CD14-positive monocyte (primary cell): Measurements from ENCODE around the gene MYO5B. TPM values are rescaled to one million over a fixed set of nuclear protein-coding genes. Genes with fewer than 3 reads are reported as not detected.

ENCODE experiments used
- DNase-seq, 3 donors: peaks; one replicate each; pipeline ENCODE4 v3.0.0-alpha.2; 2011 to 2022
- H2AFZ ChIP-seq: 2 replicates; pipeline ENCODE4 v1.6.0; 2012; ENCODE audit warnings: mild to moderate bottlenecking, low read depth, low read length, inconsistent platforms; ENCODE audit not compliant: insufficient read depth, poor library complexity, severe bottlenecking
- H3K27ac ChIP-seq, 2 donors: 1 replicate in 1 of 2; 2 replicates in 1 of 2; pipeline ENCODE4 v1.5.1; 2012 to 2013; ENCODE audit warnings: low read length in 2 of 2, control low read depth in 1 of 2, inconsistent platforms in 1 of 2, low read depth in 1 of 2, mild to moderate bottlenecking in 1 of 2
- H3K27me3 ChIP-seq, 2 donors: one replicate each; pipeline versions ENCODE4 v1.6.0 to v1.6.1; 2011 to 2013; ENCODE audit warnings: low read length in 2 of 2; ENCODE audit not compliant: control insufficient read depth in 2 of 2, insufficient read depth in 2 of 2
- H3K36me3 ChIP-seq, 2 donors: replicated peaks in 1 of 2; 1 replicate in 1 of 2; 2 replicates in 1 of 2; pipeline versions ENCODE4 v1.5.1 to v1.6.1; 2012 to 2013; ENCODE audit warnings: low read length in 2 of 2, control low read depth in 1 of 2, inconsistent platforms in 1 of 2, mild to moderate bottlenecking in 1 of 2; ENCODE audit not compliant: insufficient read depth in 2 of 2, control insufficient read depth in 1 of 2
- H3K4me1 ChIP-seq, 2 donors: 1 replicate in 1 of 2; 2 replicates in 1 of 2; pipeline versions ENCODE4 v1.5.1 to v1.6.1; 2012 to 2013; ENCODE audit warnings: low read length in 2 of 2, control low read depth in 1 of 2, inconsistent platforms in 1 of 2, mild to moderate bottlenecking in 1 of 2, moderate library complexity in 1 of 2; ENCODE audit not compliant: insufficient read depth in 2 of 2, control insufficient read depth in 1 of 2
- H3K4me2 ChIP-seq: replicated peaks from 2 replicates; pipeline ENCODE3; 2012; ENCODE audit warnings: low read length, moderate library complexity, mild to moderate bottlenecking; ENCODE audit not compliant: poor library complexity, severe bottlenecking; ENCODE audit errors: extremely low read depth
- H3K4me3 ChIP-seq, 3 experiments: fragments of 200-600 bp in 1 of 3; sonication (generic) in 1 of 3; replicated peaks in 1 of 3; 1 replicate in 2 of 3; 2 replicates in 1 of 3; pipeline ENCODE4 v1.5.1; 2011 to 2013; ENCODE audit warnings: low read length in 3 of 3, mild to moderate bottlenecking in 3 of 3, control low read depth in 2 of 3, low read depth in 2 of 3, inconsistent platforms in 1 of 3, moderate library complexity in 1 of 3
- H3K79me2 ChIP-seq: 2 replicates; pipeline ENCODE4 v1.6.0; 2012; ENCODE audit warnings: mild to moderate bottlenecking, control low read depth, inconsistent platforms, low read length, moderate library complexity; ENCODE audit not compliant: insufficient read depth
- H3K9ac ChIP-seq: 2 replicates; pipeline ENCODE4 v1.6.0; 2017; ENCODE audit warnings: low read length, mild to moderate bottlenecking; ENCODE audit not compliant: insufficient read depth, poor library complexity, severe bottlenecking
- H3K9me3 ChIP-seq, 2 donors: replicated peaks in 1 of 2; 1 replicate in 1 of 2; 2 replicates in 1 of 2; pipeline versions ENCODE4 v1.5.1 to v1.6.1; 2012 to 2013; ENCODE audit warnings: low read length in 2 of 2, control low read depth in 1 of 2; ENCODE audit not compliant: control insufficient read depth in 1 of 2, insufficient read depth in 1 of 2
- H4K20me1 ChIP-seq: 2 replicates; pipeline ENCODE4 v1.6.0; 2012; ENCODE audit warnings: mild to moderate bottlenecking, low read length, control low read depth, moderate library complexity; ENCODE audit not compliant: insufficient read depth
- H3K27ac Mint-ChIP-seq, 7 donors: one replicate each; pipeline ENCODE4 v1.8.0; 2020; ENCODE audit warnings: mild to moderate bottlenecking in 7 of 7, mixed read lengths in 7 of 7, moderate library complexity in 6 of 7, inconsistent platforms in 2 of 7
- H3K27me3 Mint-ChIP-seq, 3 donors: one replicate each; pipeline ENCODE4 v1.8.0; 2021 to 2022; ENCODE audit warnings: low read depth in 3 of 3, mild to moderate bottlenecking in 3 of 3, mixed read lengths in 3 of 3, moderate library complexity in 3 of 3, inconsistent platforms in 1 of 3
- H3K36me3 Mint-ChIP-seq, 2 donors: one replicate each; pipeline ENCODE4 v1.8.0; 2020; ENCODE audit warnings: mixed read lengths in 2 of 2, inconsistent platforms in 1 of 2, mild to moderate bottlenecking in 1 of 2
- H3K4me1 Mint-ChIP-seq: one replicate; pipeline ENCODE4 v1.8.0; 2020; ENCODE audit warnings: mild to moderate bottlenecking, mixed read lengths
- H3K4me3 Mint-ChIP-seq, 2 donors: one replicate each; pipeline ENCODE4 v1.8.0; 2020; ENCODE audit warnings: mild to moderate bottlenecking in 2 of 2, mixed read lengths in 2 of 2, moderate library complexity in 1 of 2
- H3K9me3 Mint-ChIP-seq, 7 donors: one replicate each; pipeline ENCODE4 v1.8.0; 2020 to 2022; ENCODE audit warnings: mixed read lengths in 7 of 7, mild to moderate bottlenecking in 6 of 7, moderate library complexity in 6 of 7, inconsistent platforms in 2 of 7
- WGBS: methylation state at CpG from one replicate; pipeline ENCODE4 v1.1.5; 2013; ENCODE audit warnings: missing lambda C conversion rate; ENCODE audit not compliant: insufficient coverage; 5-methylcytosine and 5-hydroxymethylcytosine counted together
- intact Hi-C, 2 donors: fragments of 100-400 bp; cut with micrococcal nuclease; formaldehyde crosslinking; loops; one replicate each; pipeline versions ENCODE4 v1.15.0 to v1.15.1; 2023
- polyA plus RNA-seq, 3 donors: library from polyadenylated mRNA; depleted of rRNA in 1 of 3; unstranded in 2 of 3; stranded (reverse) in 1 of 3; fragments of 300-500 nt in 2 of 3; fragments of >200 nt in 1 of 3; fragmentation: Illumina TruSeq in 2 of 3; gene quantifications; 1 replicate in 2 of 3; 2 replicates in 1 of 3; pipeline ENCODE4 v1.2.3, GENCODE V29; 2012 to 2021
- TF ChIP-seq, protein P1 (sequence below): fragments of 200-600 bp; IDR thresholded peaks from one replicate; pipeline ENCODE4 v1.8.0; 2022; ENCODE audit warnings: antibody characterized with exemption, mild to moderate bottlenecking

MYO5B gene
- polyA plus RNA-seq, 3 donors = 0.04 TPM; not detected in 2

DNA sequence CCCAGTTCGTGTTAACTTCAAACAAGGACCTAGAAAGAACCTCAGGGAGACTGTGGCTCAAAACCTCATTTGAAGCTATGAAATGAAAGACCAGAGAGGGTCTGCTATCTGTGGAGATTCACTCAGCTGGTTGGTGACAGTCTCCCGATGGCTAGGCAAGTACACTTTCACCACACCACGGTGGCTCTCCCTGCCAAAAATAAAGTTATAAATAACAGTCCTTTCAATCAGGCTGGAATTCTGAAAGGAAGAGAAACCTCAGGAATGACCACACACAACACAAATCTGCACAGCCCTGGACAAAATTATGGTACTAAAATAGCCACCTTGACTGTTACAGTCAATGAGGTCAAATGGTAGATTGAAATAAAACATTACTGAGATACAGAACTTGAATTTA, 221.4 kb downstream of the MYO5B start:
- Histone ChIP-seq H3K9me3 (no peaks in the 10 kb centered on the region), H3K36me3 (no peaks in the 10 kb centered on the region), H2AFZ (no peak overlapping the region), H3K9ac (no peak overlapping the region), H3K4me1 (no peaks in the 10 kb centered on the region), H3K27me3 (no peaks in the 10 kb centered on the region), H3K79me2 (no peaks in the 10 kb centered on the region), H3K27ac (no peak overlapping the region), H4K20me1 (no peaks in the 10 kb centered on the region), H3K4me3 (no peak overlapping the region), H3K4me2 (no peak overlapping the region)
- no peaks in the 10 kb centered on the region for H3K4me1 Mint-ChIP-seq
- intact Hi-C loops = no loop called here
- DNase-seq = no peak
- no peak overlapping the region for H3K4me3 Mint-ChIP-seq
- peaks cover 0 to 6% (median 0%) of the 10 kb centered on the region in 3 donors for H3K27me3 Mint-ChIP-seq
- no peaks in the 10 kb centered on the region for H3K36me3 Mint-ChIP-seq
- 90% methylated on average over 2 of the region's 3 CpGs for WGBS
- no peak overlapping the region for H3K27ac Mint-ChIP-seq
- no peaks in the 10 kb centered on the region for H3K9me3 Mint-ChIP-seq
- TF ChIP-seq, protein P1, sequence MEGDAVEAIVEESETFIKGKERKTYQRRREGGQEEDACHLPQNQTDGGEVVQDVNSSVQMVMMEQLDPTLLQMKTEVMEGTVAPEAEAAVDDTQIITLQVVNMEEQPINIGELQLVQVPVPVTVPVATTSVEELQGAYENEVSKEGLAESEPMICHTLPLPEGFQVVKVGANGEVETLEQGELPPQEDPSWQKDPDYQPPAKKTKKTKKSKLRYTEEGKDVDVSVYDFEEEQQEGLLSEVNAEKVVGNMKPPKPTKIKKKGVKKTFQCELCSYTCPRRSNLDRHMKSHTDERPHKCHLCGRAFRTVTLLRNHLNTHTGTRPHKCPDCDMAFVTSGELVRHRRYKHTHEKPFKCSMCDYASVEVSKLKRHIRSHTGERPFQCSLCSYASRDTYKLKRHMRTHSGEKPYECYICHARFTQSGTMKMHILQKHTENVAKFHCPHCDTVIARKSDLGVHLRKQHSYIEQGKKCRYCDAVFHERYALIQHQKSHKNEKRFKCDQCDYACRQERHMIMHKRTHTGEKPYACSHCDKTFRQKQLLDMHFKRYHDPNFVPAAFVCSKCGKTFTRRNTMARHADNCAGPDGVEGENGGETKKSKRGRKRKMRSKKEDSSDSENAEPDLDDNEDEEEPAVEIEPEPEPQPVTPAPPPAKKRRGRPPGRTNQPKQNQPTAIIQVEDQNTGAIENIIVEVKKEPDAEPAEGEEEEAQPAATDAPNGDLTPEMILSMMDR = no peak

DNA sequence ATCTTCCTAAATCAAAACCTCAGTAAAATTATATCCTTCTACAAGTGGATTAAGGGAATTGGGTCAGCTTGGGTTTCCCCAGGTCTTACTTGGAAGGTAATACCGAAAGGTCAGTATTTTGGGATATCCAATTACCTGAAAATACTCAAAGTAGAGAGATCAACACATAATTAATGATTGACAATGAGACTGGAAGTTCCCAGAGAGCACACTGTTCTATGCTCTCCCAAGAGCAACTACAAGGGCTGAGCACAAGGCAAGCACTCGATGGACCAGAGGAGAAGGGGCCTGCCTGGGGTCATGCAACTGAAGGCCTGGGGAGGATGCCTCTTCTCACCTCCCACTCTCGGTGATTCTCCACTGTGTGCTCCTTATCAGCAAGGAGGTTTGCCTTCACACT, 222.4 kb downstream of the MYO5B start:
- Mint-ChIP-seq H3K36me3 (no peaks in the 10 kb centered on the region), H3K27me3 (peaks cover 0 to 4% (median 2%) of the 10 kb centered on the region in 3 donors), H3K4me1 (no peaks in the 10 kb centered on the region), H3K9me3 (peaks cover 0 to 1% (median 0%) of the 10 kb centered on the region in 7 donors), H3K4me3 (no peak overlapping the region), H3K27ac (peak overlapping the region in 1 of 7 donors; percentile 38)
- intact Hi-C loops = no loop called here
- DNase-seq = no peak
- Histone ChIP-seq H3K9me3 (no peaks in the 10 kb centered on the region), H3K4me1 (no peaks in the 10 kb centered on the region), H3K36me3 (no peaks in the 10 kb centered on the region), H3K9ac (no peak overlapping the region), H2AFZ (no peak overlapping the region), H3K27ac (no peak overlapping the region), H3K4me2 (no peak overlapping the region), H3K27me3 (no peaks in the 10 kb centered on the region), H4K20me1 (no peaks in the 10 kb centered on the region), H3K4me3 (no peak overlapping the region), H3K79me2 (no peaks in the 10 kb centered on the region)
- TF ChIP-seq, protein P1 = no peak
- 100% methylated on average over 1 of the region's 3 CpGs for WGBS
